ENCODE results near the gene GRIPAP1.

- TF ChIP-seq CTCF (IDR thresholded peaks at IDR 0.05) (no peak), POLR2A (IDR thresholded peaks at IDR 0.05) (no peak), POLR2AphosphoS5 (IDR thresholded peaks at IDR 0.05) (no peak)
These were observed 64.8 kb downstream of the GRIPAP1 start for GRCh38 chrX:48937054-48937907.
